Measurements from ENCODE around the gene ZFHX3. TPM values are rescaled to one million over a fixed set of nuclear protein-coding genes. Genes with fewer than 3 reads are reported as not detected.

ZFHX3 gene
- total RNA-seq, 1 donor from 2014 or later = 1.2 TPM

- Mint-ChIP-seq H3K27ac (no peak overlapping the region), H3K36me3 (ENCODE audit: low read depth) (no peaks in the 10 kb centered on the region), H3K9me3 (no peaks in the 10 kb centered on the region), H3K27me3 (ENCODE audit: low read depth) (no peaks in the 10 kb centered on the region), H3K4me3 (ENCODE audit: low read depth) (no peak overlapping the region), H3K4me1 (ENCODE audit: low read depth) (no peaks in the 10 kb centered on the region)
- intact Hi-C loops (cut with micrococcal nuclease) = no loop called here
- DNase-seq (ENCODE audit: low spot score) = no peak
These were observed 233.7 kb downstream of the ZFHX3 start for GRCh38 chr16:72814226-72814625.

GRCh38 chr16:72812672-72813071 is 235.3 kb downstream of the ZFHX3 start:
- H3K27ac Mint-ChIP-seq = no peak overlapping the region
- H3K9me3 Mint-ChIP-seq = no peaks in the 10 kb centered on the region
- no peaks in the 10 kb centered on the region for H3K36me3 Mint-ChIP-seq (ENCODE audit: low read depth)
- no peak for DNase-seq (ENCODE audit: low spot score)
- no peak overlapping the region for H3K4me3 Mint-ChIP-seq (ENCODE audit: low read depth)
- intact Hi-C loops (cut with micrococcal nuclease) = no loop called here
- no peaks in the 10 kb centered on the region for H3K4me1 Mint-ChIP-seq (ENCODE audit: low read depth)
- no peaks in the 10 kb centered on the region for H3K27me3 Mint-ChIP-seq (ENCODE audit: low read depth)

GRCh38 chr16:72811876-72812275 is 236.1 kb downstream of the ZFHX3 start:
- Mint-ChIP-seq H3K4me3 (ENCODE audit: low read depth) (no peak overlapping the region), H3K27me3 (ENCODE audit: low read depth) (no peaks in the 10 kb centered on the region), H3K4me1 (ENCODE audit: low read depth) (no peaks in the 10 kb centered on the region), H3K27ac (no peak overlapping the region), H3K36me3 (ENCODE audit: low read depth) (no peaks in the 10 kb centered on the region), H3K9me3 (no peaks in the 10 kb centered on the region)
- intact Hi-C loops (cut with micrococcal nuclease) = no loop called here
- no peak for DNase-seq (ENCODE audit: low spot score)

GRCh38 chr16:72811188-72811720 is 236.7 kb downstream of the ZFHX3 start:
- H3K4me1 Mint-ChIP-seq (ENCODE audit: low read depth) = no peaks in the 10 kb centered on the region
- no peak overlapping the region for H3K4me3 Mint-ChIP-seq (ENCODE audit: low read depth)
- H3K9me3 Mint-ChIP-seq = no peaks in the 10 kb centered on the region
- no peaks in the 10 kb centered on the region for H3K36me3 Mint-ChIP-seq (ENCODE audit: low read depth)
- no peaks in the 10 kb centered on the region for H3K27me3 Mint-ChIP-seq (ENCODE audit: low read depth)
- no peak overlapping the region for H3K27ac Mint-ChIP-seq
- no peak for DNase-seq (ENCODE audit: low spot score)
- intact Hi-C loops (cut with micrococcal nuclease) = no loop called here

- intact Hi-C loops (cut with micrococcal nuclease) = no loop called here
- H3K9me3 Mint-ChIP-seq = no peaks in the 10 kb centered on the region
- H3K27me3 Mint-ChIP-seq (ENCODE audit: low read depth) = no peaks in the 10 kb centered on the region
- DNase-seq (ENCODE audit: low spot score) = no peak
- no peaks in the 10 kb centered on the region for H3K4me1 Mint-ChIP-seq (ENCODE audit: low read depth)
- no peak overlapping the region for H3K4me3 Mint-ChIP-seq (ENCODE audit: low read depth)
- H3K36me3 Mint-ChIP-seq (ENCODE audit: low read depth) = no peaks in the 10 kb centered on the region
- H3K27ac Mint-ChIP-seq = no peak overlapping the region
These were observed 237.4 kb downstream of the ZFHX3 start for GRCh38 chr16:72810480-72810879.

- H3K36me3 Mint-ChIP-seq (ENCODE audit: low read depth) = no peaks in the 10 kb centered on the region
- no peak overlapping the region for H3K27ac Mint-ChIP-seq
- H3K4me1 Mint-ChIP-seq (ENCODE audit: low read depth) = no peaks in the 10 kb centered on the region
- intact Hi-C loops (cut with micrococcal nuclease) = no loop called here
- H3K9me3 Mint-ChIP-seq = no peaks in the 10 kb centered on the region
- no peaks in the 10 kb centered on the region for H3K27me3 Mint-ChIP-seq (ENCODE audit: low read depth)
- DNase-seq (ENCODE audit: low spot score) = no peak
- no peak overlapping the region for H3K4me3 Mint-ChIP-seq (ENCODE audit: low read depth)
These were observed 238.5 kb downstream of the ZFHX3 start for GRCh38 chr16:72809446-72809845.

- no peak for DNase-seq (ENCODE audit: low spot score)
- Mint-ChIP-seq H3K27me3 (ENCODE audit: low read depth) (no peaks in the 10 kb centered on the region), H3K4me3 (ENCODE audit: low read depth) (no peak overlapping the region), H3K36me3 (ENCODE audit: low read depth) (no peaks in the 10 kb centered on the region), H3K27ac (no peak overlapping the region), H3K9me3 (no peaks in the 10 kb centered on the region), H3K4me1 (ENCODE audit: low read depth) (no peaks in the 10 kb centered on the region)
- intact Hi-C loops (cut with micrococcal nuclease) = no loop called here
These were observed 239.2 kb downstream of the ZFHX3 start for GRCh38 chr16:72808754-72809153.

- no peak overlapping the region for H3K4me3 Mint-ChIP-seq (ENCODE audit: low read depth)
- no peaks in the 10 kb centered on the region for H3K4me1 Mint-ChIP-seq (ENCODE audit: low read depth)
- H3K36me3 Mint-ChIP-seq (ENCODE audit: low read depth) = no peaks in the 10 kb centered on the region
- intact Hi-C loops (cut with micrococcal nuclease) = no loop called here
- no peaks in the 10 kb centered on the region for H3K27me3 Mint-ChIP-seq (ENCODE audit: low read depth)
- no peak overlapping the region for H3K27ac Mint-ChIP-seq
- DNase-seq (ENCODE audit: low spot score) = no peak
- H3K9me3 Mint-ChIP-seq = no peaks in the 10 kb centered on the region
These were observed 240.7 kb downstream of the ZFHX3 start for GRCh38 chr16:72807245-72807644.

- no peak for DNase-seq (ENCODE audit: low spot score)
- no peak overlapping the region for H3K4me3 Mint-ChIP-seq (ENCODE audit: low read depth)
- no peak overlapping the region for H3K27ac Mint-ChIP-seq
- no peaks in the 10 kb centered on the region for H3K4me1 Mint-ChIP-seq (ENCODE audit: low read depth)
- H3K9me3 Mint-ChIP-seq = no peaks in the 10 kb centered on the region
- H3K36me3 Mint-ChIP-seq (ENCODE audit: low read depth) = no peaks in the 10 kb centered on the region
- H3K27me3 Mint-ChIP-seq (ENCODE audit: low read depth) = no peaks in the 10 kb centered on the region
- intact Hi-C loops (cut with micrococcal nuclease) = no loop called here
These were observed 242.4 kb downstream of the ZFHX3 start for GRCh38 chr16:72805486-72805885.

- H3K4me1 Mint-ChIP-seq (ENCODE audit: low read depth) = no peaks in the 10 kb centered on the region
- no peaks in the 10 kb centered on the region for H3K27me3 Mint-ChIP-seq (ENCODE audit: low read depth)
- H3K27ac Mint-ChIP-seq = no peak overlapping the region
- no peaks in the 10 kb centered on the region for H3K36me3 Mint-ChIP-seq (ENCODE audit: low read depth)
- intact Hi-C loops (cut with micrococcal nuclease) = no loop called here
- H3K4me3 Mint-ChIP-seq (ENCODE audit: low read depth) = no peak overlapping the region
- DNase-seq (ENCODE audit: low spot score) = no peak
- no peaks in the 10 kb centered on the region for H3K9me3 Mint-ChIP-seq
These were observed 247.3 kb downstream of the ZFHX3 start for GRCh38 chr16:72800524-72801161.

- H3K27me3 Mint-ChIP-seq (ENCODE audit: low read depth) = no peaks in the 10 kb centered on the region
- no peaks in the 10 kb centered on the region for H3K36me3 Mint-ChIP-seq (ENCODE audit: low read depth)
- intact Hi-C loops (cut with micrococcal nuclease) = no loop called here
- no peaks in the 10 kb centered on the region for H3K9me3 Mint-ChIP-seq
- H3K4me1 Mint-ChIP-seq (ENCODE audit: low read depth) = no peaks in the 10 kb centered on the region
- no peak overlapping the region for H3K4me3 Mint-ChIP-seq (ENCODE audit: low read depth)
- DNase-seq (ENCODE audit: low spot score) = no peak
- H3K27ac Mint-ChIP-seq = no peak overlapping the region
These were observed 249.7 kb downstream of the ZFHX3 start for GRCh38 chr16:72798264-72798663.

GRCh38 chr16:72797621-72798020 is 250.3 kb downstream of the ZFHX3 start:
- no peak for DNase-seq (ENCODE audit: low spot score)
- Mint-ChIP-seq H3K36me3 (ENCODE audit: low read depth) (no peaks in the 10 kb centered on the region), H3K27me3 (ENCODE audit: low read depth) (no peaks in the 10 kb centered on the region), H3K27ac (no peak overlapping the region), H3K4me1 (ENCODE audit: low read depth) (no peaks in the 10 kb centered on the region), H3K4me3 (ENCODE audit: low read depth) (no peak overlapping the region), H3K9me3 (no peaks in the 10 kb centered on the region)
- intact Hi-C loops (cut with micrococcal nuclease) = no loop called here

GRCh38 chr16:72796222-72796621 is 251.7 kb downstream of the ZFHX3 start:
- no peaks in the 10 kb centered on the region for H3K27me3 Mint-ChIP-seq (ENCODE audit: low read depth)
- no peak for DNase-seq (ENCODE audit: low spot score)
- H3K4me3 Mint-ChIP-seq (ENCODE audit: low read depth) = no peak overlapping the region
- no peak overlapping the region for H3K27ac Mint-ChIP-seq
- H3K9me3 Mint-ChIP-seq = no peaks in the 10 kb centered on the region
- H3K4me1 Mint-ChIP-seq (ENCODE audit: low read depth) = no peaks in the 10 kb centered on the region
- H3K36me3 Mint-ChIP-seq (ENCODE audit: low read depth) = no peaks in the 10 kb centered on the region
- intact Hi-C loops (cut with micrococcal nuclease) = no loop called here

GRCh38 chr16:72794986-72795385 is 252.9 kb downstream of the ZFHX3 start:
- H3K27ac Mint-ChIP-seq = no peak overlapping the region
- no peak for DNase-seq (ENCODE audit: low spot score)
- intact Hi-C loops (cut with micrococcal nuclease) = no loop called here
- no peaks in the 10 kb centered on the region for H3K9me3 Mint-ChIP-seq
- no peak overlapping the region for H3K4me3 Mint-ChIP-seq (ENCODE audit: low read depth)
- H3K27me3 Mint-ChIP-seq (ENCODE audit: low read depth) = no peaks in the 10 kb centered on the region
- no peaks in the 10 kb centered on the region for H3K36me3 Mint-ChIP-seq (ENCODE audit: low read depth)
- H3K4me1 Mint-ChIP-seq (ENCODE audit: low read depth) = no peaks in the 10 kb centered on the region

Measured in activated T-helper 2 cell treated with anti-CD3 and anti-CD28 coated beads, Interferon-gamma antibody, Interleukin-2, Interleukin-4, amounts not matched to agents 10 μg/mL and 5 μg/mL and 100 μg/mL, durations not matched to agents 14 hours and 24 hours and 36 hours (primary cell).